ENCODE data around the gene WDCP.

The WDCP gene

GRCh38 chr2:24009680-24010476 lies 37.3 kb downstream of the WDCP start, which contains the start of gene MFSD2B:
Gene MFSD2B, plus strand, starts transcription at chr2:24010085. Its CDS starts 12 bp downstream, at chr2:24010097.
- no peak for DNase-seq (ENCODE audit: low read depth)
- peak within 1 kb of the TSS; percentile 47 for H3K4me3 ChIP-seq (ENCODE audit: control insufficient read depth, low read depth, low read length)
- TF ChIP-seq CTCF (IDR thresholded peaks at IDR 0.05; ENCODE audit: control insufficient read depth, insufficient read depth, low read depth, low read length, missing control alignments): no peak

- no peak for DNase-seq (ENCODE audit: low read depth)
- TF ChIP-seq CTCF (IDR thresholded peaks at IDR 0.05; ENCODE audit: control insufficient read depth, insufficient read depth, low read depth, low read length, missing control alignments): no peak
- H3K4me3 ChIP-seq (ENCODE audit: control insufficient read depth, low read depth, low read length): no peak overlapping the region
Observed at GRCh38 chr2:24009367-24009679, 37.9 kb downstream of the WDCP start.

- no peak for TF ChIP-seq CTCF (IDR thresholded peaks at IDR 0.05; ENCODE audit: control insufficient read depth, insufficient read depth, low read depth, low read length, missing control alignments)
- H3K4me3 ChIP-seq (ENCODE audit: control insufficient read depth, low read depth, low read length): no peak overlapping the region
- DNase-seq (ENCODE audit: low read depth): no peak
Observed at GRCh38 chr2:24008672-24009366, 38.4 kb downstream of the WDCP start.

GRCh38 chr2:24007693-24008092 lies 39.5 kb downstream of the WDCP start:
- no peak for DNase-seq (ENCODE audit: low read depth)
- no peak overlapping the region for H3K4me3 ChIP-seq (ENCODE audit: control insufficient read depth, low read depth, low read length)
- no peak for TF ChIP-seq CTCF (IDR thresholded peaks at IDR 0.05; ENCODE audit: control insufficient read depth, insufficient read depth, low read depth, low read length, missing control alignments)

GRCh38 chr2:23994567-23994966 lies 52.6 kb downstream of the WDCP start:
- no peak for DNase-seq (ENCODE audit: low read depth)
- H3K4me3 ChIP-seq (ENCODE audit: control insufficient read depth, low read depth, low read length): no peak overlapping the region
- no peak for TF ChIP-seq CTCF (IDR thresholded peaks at IDR 0.05; ENCODE audit: control insufficient read depth, insufficient read depth, low read depth, low read length, missing control alignments)

- H3K4me3 ChIP-seq (ENCODE audit: control insufficient read depth, low read depth, low read length): no peak overlapping the region
- no peak for TF ChIP-seq CTCF (IDR thresholded peaks at IDR 0.05; ENCODE audit: control insufficient read depth, insufficient read depth, low read depth, low read length, missing control alignments)
- no peak for DNase-seq (ENCODE audit: low read depth)
Observed at GRCh38 chr2:23993736-23994269, 53.4 kb downstream of the WDCP start.
